HepG2 (cell line): Measurements from ENCODE around the gene BCAN.

Experiments used
- KDM1A ChIP-seq: IDR thresholded peaks from 2 replicates; pipeline ENCODE4 v1.6.1; 2016; ENCODE audit warnings: missing compliant biosample characterization
- NPAS2 ChIP-seq: sonication (generic); formaldehyde crosslinking; IDR thresholded peaks from 2 replicates; pipeline ENCODE4 v1.8.0; 2022; ENCODE audit warnings: mild to moderate bottlenecking, missing genetic modification reagents, borderline replicate concordance
- POLR2AphosphoS5 ChIP-seq: IDR thresholded peaks from 2 replicates; pipeline ENCODE4 v1.6.1; 2012; ENCODE audit warnings: low read depth, low read length
- RBAK ChIP-seq: sonication (generic); formaldehyde crosslinking; IDR thresholded peaks from 2 replicates; pipeline ENCODE4 v1.5.1; 2020; ENCODE audit warnings: mild to moderate bottlenecking, missing genetic modification reagents
- SMC3 ChIP-seq: IDR thresholded peaks from 2 replicates; pipeline ENCODE4 v1.6.1; 2011; ENCODE audit warnings: low read length, improper control_type of control experiment
- TAF1 ChIP-seq: sonication (generic); formaldehyde crosslinking; IDR thresholded peaks from 2 replicates; pipeline ENCODE4 v1.4.0; 2020; ENCODE audit warnings: missing genetic modification reagents

DNA sequence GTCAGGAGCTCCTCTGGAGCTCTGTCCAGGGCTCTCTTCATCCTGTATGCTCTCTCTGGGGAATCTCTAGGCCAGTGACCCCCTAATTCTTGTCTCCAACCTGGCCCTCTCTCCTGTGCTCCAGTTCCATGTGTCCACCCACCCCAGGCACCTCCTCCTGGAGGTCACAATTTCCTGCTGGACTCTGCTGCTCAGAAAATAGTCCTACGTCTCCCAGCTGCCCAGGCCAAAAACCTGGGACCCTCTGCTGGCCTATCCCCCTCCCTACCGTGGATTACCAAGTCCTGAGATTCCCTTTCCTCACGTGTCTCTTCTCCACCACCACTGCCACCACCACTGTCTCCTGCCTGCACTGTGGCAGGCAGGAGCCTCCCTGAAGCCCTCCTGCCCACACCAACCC lies 23.6 kb downstream of the BCAN start:
- TF ChIP-seq KDM1A (CRISPR knock-in tag) (no peak), TAF1 (CRISPR knock-in tag) (no peak), POLR2AphosphoS5 (no peak), NPAS2 (CRISPR knock-in tag) (no peak), RBAK (CRISPR knock-in tag) (no peak), SMC3 (no peak)
